HG03097 (cell line): Measurements from ENCODE around the gene ZBTB7A.

ENCODE experiments used
- ATAC-seq: cut with Tn5 transposase; IDR thresholded peaks from one replicate; pipeline ENCODE4 v1.9.1; 2021; ENCODE audit not compliant: unreplicated experiment, low FRiP score

The ZBTB7A gene

GRCh38 chr19:4094761-4095487, 28.2 kb upstream of the ZBTB7A start:
- ATAC-seq = no peak

GRCh38 chr19:4094291-4094690, 27.6 kb upstream of the ZBTB7A start:
- no peak for ATAC-seq

- ATAC-seq = no peak
Measured at GRCh38 chr19:4093643-4094175, 27.0 kb upstream of the ZBTB7A start.

- no peak for ATAC-seq
Measured at GRCh38 chr19:4090356-4091220, 23.9 kb upstream of the ZBTB7A start.

- no peak for ATAC-seq
Measured at GRCh38 chr19:4089946-4090345, 23.2 kb upstream of the ZBTB7A start.

GRCh38 chr19:4089400-4089908, 22.8 kb upstream of the ZBTB7A start:
- ATAC-seq = peak; percentile 44

GRCh38 chr19:4088975-4089374, 22.3 kb upstream of the ZBTB7A start:
- ATAC-seq = peak; percentile 30

GRCh38 chr19:4087787-4088679, 21.3 kb upstream of the ZBTB7A start:
- no peak for ATAC-seq

- ATAC-seq = no peak
Measured at GRCh38 chr19:4086411-4086867, 19.7 kb upstream of the ZBTB7A start.

- no peak for ATAC-seq
Measured at GRCh38 chr19:4084547-4084877, 17.8 kb upstream of the ZBTB7A start.

GRCh38 chr19:4083677-4084546, 17.2 kb upstream of the ZBTB7A start:
- no peak for ATAC-seq

- ATAC-seq = no peak
Measured at GRCh38 chr19:4082172-4082571, 15.5 kb upstream of the ZBTB7A start.

- ATAC-seq = no peak
Measured at GRCh38 chr19:4081441-4082129, 14.9 kb upstream of the ZBTB7A start.

GRCh38 chr19:4080473-4080872, 13.8 kb upstream of the ZBTB7A start:
- no peak for ATAC-seq

- ATAC-seq = no peak
Measured at GRCh38 chr19:4077800-4078684, 11.3 kb upstream of the ZBTB7A start.

GRCh38 chr19:4077007-4077374, 10.3 kb upstream of the ZBTB7A start:
- no peak for ATAC-seq

- ATAC-seq = no peak
Measured at GRCh38 chr19:4075373-4075772, 8.7 kb upstream of the ZBTB7A start.

GRCh38 chr19:4071610-4072009, 4.9 kb upstream of the ZBTB7A start:
- no peak for ATAC-seq
